ENCODE results near the gene DNAH1. TPM values are rescaled to one million over a fixed set of nuclear protein-coding genes. Genes with fewer than 3 reads are reported as not detected.

Gene DNAH1
- total and polyA plus RNA-seq, 2 of the 13 experiments (the other 11 are each of a cell fraction or from before 2014, with no cell fraction given), result 0.64 to 3.5 TPM

DNA sequence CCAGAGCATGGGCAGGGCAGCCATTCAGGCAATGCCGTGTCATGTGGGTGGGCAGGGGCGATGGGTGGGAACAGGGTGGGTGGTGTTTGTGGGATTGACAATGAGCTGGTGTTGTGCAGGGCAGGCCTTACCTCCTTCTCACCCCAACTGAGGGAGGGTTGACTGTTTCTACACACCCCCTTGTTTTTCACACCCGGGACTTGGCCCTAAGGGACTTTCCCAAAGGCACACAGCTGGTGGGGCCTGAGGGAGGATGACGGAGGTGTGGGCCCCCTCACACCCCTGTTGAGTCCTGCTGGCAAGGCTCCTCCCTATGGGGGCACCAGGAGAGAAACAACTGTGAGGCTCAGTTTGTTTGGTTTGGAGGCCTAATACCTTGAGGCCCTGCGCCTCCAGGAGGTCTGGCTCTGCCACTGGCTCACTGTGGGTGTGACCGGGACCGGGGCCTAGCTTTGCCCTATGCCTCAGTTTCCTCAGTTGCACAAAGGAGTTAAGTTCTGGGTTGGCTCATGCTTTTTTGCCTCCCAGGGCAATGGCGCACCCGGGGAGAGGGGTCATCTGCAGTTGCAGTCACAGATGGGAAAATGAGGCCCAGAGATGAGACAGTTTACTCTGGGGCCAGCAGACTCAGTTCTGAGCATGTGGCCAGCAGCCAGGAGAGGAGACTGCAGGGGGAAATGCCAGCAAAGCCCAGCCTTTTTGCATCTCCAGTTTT is 5.1 kb upstream of the DNAH1 start:
- H3K4me2 ChIP-seq (ENCODE audit: low read depth, low read length), result no peak overlapping the region
- no peaks in the 10 kb centered on the region; a peak in 1 of 5 replicates for H3K27me3 ChIP-seq (ENCODE audit: control insufficient read depth in 1 of 2, insufficient read depth in 2 of 2, low read length in 2 of 2)
- H3K9ac ChIP-seq (ENCODE audit: insufficient read depth, low read depth, low read length), result no peak overlapping the region
- no peak for FAIRE-seq
- H3K27ac ChIP-seq (ENCODE audit: extremely low read length, insufficient read depth, low read length), result no peak overlapping the region
- CTCF ChIA-PET (ENCODE audit: low intra/inter-chr PET ratio, low total read pairs), result no interaction called here
- H3K36me3 ChIP-seq (replicated peaks in 1 of 2; ENCODE audit: control insufficient read depth in 1 of 2, insufficient read depth in 2 of 2, low read length in 2 of 2), result no peaks in the 10 kb centered on the region
- H3K79me2 ChIP-seq (ENCODE audit: insufficient read depth, low read length), result no peaks in the 10 kb centered on the region
- H4K20me1 ChIP-seq (ENCODE audit: insufficient read depth, low read length), result peaks cover 3% of the 10 kb centered on the region; the same call in 1 of the 2 replicates
- intact Hi-C loops (cut with micrococcal nuclease; ENCODE audit: unreplicated experiment) (no loop called here), in situ Hi-C loops (cut with HindIII; ENCODE audit: extremely low pct_ligation_motif_present, low pct_unique_long_range_greater_than_20kb) (no loop called here)
- DNase-seq (ENCODE audit: low spot score), result no peak
- H3K9me3 ChIP-seq (ENCODE audit: low read length), result no peaks in the 10 kb centered on the region
- no TSS peak for BruUV-seq (replicated peaks)
- no peak overlapping the region for H2AFZ ChIP-seq (ENCODE audit: low read length)
- peaks cover 55% of the 10 kb centered on the region for H3K4me1 ChIP-seq (ENCODE audit: insufficient read depth, low read length)
- 98% methylated on average over 4 of the region's 9 CpGs for WGBS (ENCODE audit: low lambda C conversion rate)
- TF ChIP-seq YEATS4 (CRISPR knock-in tag; IDR thresholded peaks at IDR 0.05; ENCODE audit: borderline replicate concordance), result no peak
- peak; percentile 9; the same call in 1 of the 2 replicates for TF ChIP-seq ZNF687 (CRISPR knock-in tag; IDR thresholded peaks at IDR 0.05)
- no peak for ATAC-seq
- POLR2A ChIA-PET, result no interaction called here
- H3K4me3 ChIP-seq (replicated peaks in 1 of 3; ENCODE audit: insufficient read depth in 1 of 3, low read depth in 2 of 3, low read length in 3 of 3), result no peak overlapping the region
